DND-41 (cell line): Measurements from ENCODE around the gene KCNG4.
A peak's percentile ranks its signal among the peaks of the same experiment; 100 is the strongest.

Source experiments
- ATAC-seq: fragments of 200-7000 bp; cut with Tn5 transposase; 3 replicates; pipeline ENCODE4 v1.9.1; 2021; ENCODE audit warnings: low read depth; ENCODE audit not compliant: insufficient read depth
- DNase-seq: peaks from one replicate; pipeline ENCODE4 v3.0.0-alpha.2; 2020
- H2AFZ ChIP-seq: 2 replicates; pipeline ENCODE4 v1.6.0; 2012; ENCODE audit warnings: low read depth, low read length
- H3K27ac ChIP-seq: 2 replicates; pipeline ENCODE4 v1.5.1; 2012; ENCODE audit warnings: low read length, inconsistent platforms
- H3K27me3 ChIP-seq: fragments of 200-600 bp; sonication (generic); 2 replicates; pipeline ENCODE4 v1.6.0; 2012; ENCODE audit warnings: low read length, mild to moderate bottlenecking, inconsistent platforms; ENCODE audit not compliant: insufficient read depth, poor library complexity
- H3K36me3 ChIP-seq: 2 replicates; pipeline ENCODE4 v1.5.1; 2012; ENCODE audit warnings: low read length, inconsistent platforms; ENCODE audit not compliant: insufficient read depth
- H3K4me1 ChIP-seq: 2 replicates; pipeline ENCODE4 v1.5.1; 2012; ENCODE audit warnings: mild to moderate bottlenecking, low read length; ENCODE audit not compliant: insufficient read depth
- H3K4me2 ChIP-seq: 2 replicates; pipeline ENCODE4 v1.6.0; 2012; ENCODE audit warnings: mild to moderate bottlenecking, moderate library complexity, low read length, inconsistent platforms; ENCODE audit not compliant: insufficient read depth
- H3K4me3 ChIP-seq, 2 experiments: fragments of 200-600 bp in 1 of 2; shearing (Covaris generic) in 1 of 2; 2 replicates each; pipeline ENCODE4 v1.5.1; 2012 to 2016; ENCODE audit warnings: inconsistent platforms in 2 of 2, low read length in 2 of 2, mild to moderate bottlenecking in 2 of 2, low read depth in 1 of 2, moderate library complexity in 1 of 2
- H3K79me2 ChIP-seq: 2 replicates; pipeline ENCODE4 v1.6.0; 2012; ENCODE audit warnings: low read length, inconsistent platforms; ENCODE audit not compliant: insufficient read depth
- H3K9ac ChIP-seq: 2 replicates; pipeline ENCODE4 v1.6.0; 2012; ENCODE audit warnings: low read depth, mild to moderate bottlenecking, inconsistent platforms, low read length, moderate library complexity
- H3K9me3 ChIP-seq: 2 replicates; pipeline ENCODE4 v1.5.1; 2012; ENCODE audit warnings: low read length, moderate library complexity, mild to moderate bottlenecking, inconsistent platforms; ENCODE audit not compliant: insufficient read depth, severe bottlenecking
- H4K20me1 ChIP-seq: 2 replicates; pipeline ENCODE4 v1.6.0; 2012; ENCODE audit warnings: low read length; ENCODE audit not compliant: insufficient read depth
- EZH2 ChIP-seq: IDR thresholded peaks from 3 replicates; pipeline ENCODE4 v1.6.1; 2012; ENCODE audit warnings: borderline replicate concordance, low read depth, mild to moderate bottlenecking, moderate library complexity, low read length, inconsistent platforms; ENCODE audit not compliant: severe bottlenecking
- TF ChIP-seq, protein P1 (sequence below): IDR thresholded peaks from 2 replicates; pipeline ENCODE4 v1.5.1; 2012; ENCODE audit warnings: borderline replicate concordance, low read length, moderate library complexity, mild to moderate bottlenecking; ENCODE audit not compliant: poor library complexity, severe bottlenecking; ENCODE audit errors: extremely low read depth

KCNG4 gene

DNA sequence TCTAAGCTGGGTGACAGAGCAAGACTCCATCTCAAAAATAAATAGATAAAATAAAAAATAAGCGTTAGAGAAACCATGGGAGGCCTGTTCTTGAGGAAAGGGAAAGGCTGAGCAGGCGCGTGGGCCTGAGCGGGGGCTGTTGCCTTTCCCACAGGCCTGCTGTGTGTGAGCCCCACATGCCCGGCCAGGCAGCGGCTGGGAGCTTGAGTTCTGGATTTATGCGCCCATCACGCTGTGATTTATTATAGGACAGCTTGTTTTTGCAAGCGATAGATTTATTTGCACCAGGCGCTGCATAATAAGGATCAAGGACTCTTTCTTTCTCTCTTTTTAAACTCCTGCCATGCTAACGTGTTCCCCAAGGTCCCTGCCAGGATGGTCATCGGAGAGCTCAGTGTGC, 40.1 kb upstream of the KCNG4 start:
- no peak overlapping the region for H2AFZ ChIP-seq
- TF ChIP-seq EZH2: no peak
- TF ChIP-seq, protein P1, sequence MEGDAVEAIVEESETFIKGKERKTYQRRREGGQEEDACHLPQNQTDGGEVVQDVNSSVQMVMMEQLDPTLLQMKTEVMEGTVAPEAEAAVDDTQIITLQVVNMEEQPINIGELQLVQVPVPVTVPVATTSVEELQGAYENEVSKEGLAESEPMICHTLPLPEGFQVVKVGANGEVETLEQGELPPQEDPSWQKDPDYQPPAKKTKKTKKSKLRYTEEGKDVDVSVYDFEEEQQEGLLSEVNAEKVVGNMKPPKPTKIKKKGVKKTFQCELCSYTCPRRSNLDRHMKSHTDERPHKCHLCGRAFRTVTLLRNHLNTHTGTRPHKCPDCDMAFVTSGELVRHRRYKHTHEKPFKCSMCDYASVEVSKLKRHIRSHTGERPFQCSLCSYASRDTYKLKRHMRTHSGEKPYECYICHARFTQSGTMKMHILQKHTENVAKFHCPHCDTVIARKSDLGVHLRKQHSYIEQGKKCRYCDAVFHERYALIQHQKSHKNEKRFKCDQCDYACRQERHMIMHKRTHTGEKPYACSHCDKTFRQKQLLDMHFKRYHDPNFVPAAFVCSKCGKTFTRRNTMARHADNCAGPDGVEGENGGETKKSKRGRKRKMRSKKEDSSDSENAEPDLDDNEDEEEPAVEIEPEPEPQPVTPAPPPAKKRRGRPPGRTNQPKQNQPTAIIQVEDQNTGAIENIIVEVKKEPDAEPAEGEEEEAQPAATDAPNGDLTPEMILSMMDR: no peak
- ATAC-seq: no peak

DNA sequence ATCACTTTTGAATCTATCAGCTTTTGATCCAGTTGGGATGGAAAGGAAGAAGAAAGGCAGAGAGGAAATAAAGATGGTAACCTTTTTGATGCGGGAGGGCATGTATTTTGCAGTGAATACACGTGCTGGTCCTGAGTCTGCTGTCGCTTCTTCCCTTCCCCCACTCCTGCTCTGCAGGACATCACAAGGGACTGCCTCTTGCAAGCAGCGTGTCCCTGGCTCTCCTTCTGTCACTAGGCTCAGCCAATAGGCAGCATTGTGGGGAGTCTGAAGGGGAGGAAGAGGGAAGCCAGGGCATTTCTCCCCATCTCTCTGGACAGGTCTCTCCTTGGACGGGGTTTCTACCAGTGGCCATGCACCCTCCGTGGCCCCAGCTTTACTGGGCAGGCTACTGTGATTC, 39.2 kb upstream of the KCNG4 start:
- Histone ChIP-seq H3K36me3 (no peaks in the 10 kb centered on the region), H3K27me3 (no peaks in the 10 kb centered on the region), H3K9ac (no peak overlapping the region), H3K4me1 (no peaks in the 10 kb centered on the region), H3K27ac (no peak overlapping the region), H3K9me3 (no peaks in the 10 kb centered on the region), H2AFZ (no peak overlapping the region), H3K4me2 (no peak overlapping the region), H4K20me1 (no peaks in the 10 kb centered on the region), H3K79me2 (no peaks in the 10 kb centered on the region), H3K4me3 (no peak overlapping the region)
- no peak for ATAC-seq
- no peak for DNase-seq
- TF ChIP-seq, protein P1: no peak

More for the DNA sequence above, 40.1 kb upstream of the KCNG4 start:
- Histone ChIP-seq H3K27ac (no peak overlapping the region), H3K27me3 (no peaks in the 10 kb centered on the region), H3K79me2 (no peaks in the 10 kb centered on the region), H3K4me2 (no peak overlapping the region), H3K36me3 (no peaks in the 10 kb centered on the region), H3K4me1 (no peaks in the 10 kb centered on the region), H3K4me3 (no peak overlapping the region), H4K20me1 (no peaks in the 10 kb centered on the region), H3K9ac (no peak overlapping the region), H3K9me3 (no peaks in the 10 kb centered on the region)
- no peak for DNase-seq

DNA sequence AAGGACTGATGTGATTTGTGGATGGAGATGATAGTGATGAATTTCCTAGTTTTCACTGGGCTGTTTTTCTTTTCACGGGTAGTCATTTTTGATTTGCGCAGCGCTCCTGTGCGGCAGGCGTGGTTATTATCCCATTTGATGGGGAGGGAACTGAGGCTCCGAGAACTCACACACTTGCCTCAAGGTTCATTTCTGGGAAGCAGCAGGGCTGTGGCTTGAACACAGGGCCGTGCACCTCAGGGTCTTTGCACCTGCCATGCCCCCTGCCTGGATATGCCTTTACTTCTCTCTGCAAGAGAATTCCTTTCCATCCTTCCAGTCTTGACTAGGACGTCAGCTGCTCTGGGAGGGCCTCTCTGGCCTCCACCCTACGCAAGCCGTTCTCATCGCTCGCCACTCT, 38.5 kb upstream of the KCNG4 start:
- Histone ChIP-seq H2AFZ (no peak overlapping the region), H3K27ac (no peak overlapping the region), H3K9ac (no peak overlapping the region), H3K9me3 (no peaks in the 10 kb centered on the region), H3K36me3 (no peaks in the 10 kb centered on the region), H3K4me1 (no peaks in the 10 kb centered on the region), H3K4me2 (no peak overlapping the region), H3K79me2 (no peaks in the 10 kb centered on the region), H3K4me3 (no peak overlapping the region), H3K27me3 (no peaks in the 10 kb centered on the region), H4K20me1 (no peaks in the 10 kb centered on the region)
- ATAC-seq (no peak), DNase-seq (no peak)
- TF ChIP-seq, protein P1: no peak
- no peak for TF ChIP-seq EZH2

DNA sequence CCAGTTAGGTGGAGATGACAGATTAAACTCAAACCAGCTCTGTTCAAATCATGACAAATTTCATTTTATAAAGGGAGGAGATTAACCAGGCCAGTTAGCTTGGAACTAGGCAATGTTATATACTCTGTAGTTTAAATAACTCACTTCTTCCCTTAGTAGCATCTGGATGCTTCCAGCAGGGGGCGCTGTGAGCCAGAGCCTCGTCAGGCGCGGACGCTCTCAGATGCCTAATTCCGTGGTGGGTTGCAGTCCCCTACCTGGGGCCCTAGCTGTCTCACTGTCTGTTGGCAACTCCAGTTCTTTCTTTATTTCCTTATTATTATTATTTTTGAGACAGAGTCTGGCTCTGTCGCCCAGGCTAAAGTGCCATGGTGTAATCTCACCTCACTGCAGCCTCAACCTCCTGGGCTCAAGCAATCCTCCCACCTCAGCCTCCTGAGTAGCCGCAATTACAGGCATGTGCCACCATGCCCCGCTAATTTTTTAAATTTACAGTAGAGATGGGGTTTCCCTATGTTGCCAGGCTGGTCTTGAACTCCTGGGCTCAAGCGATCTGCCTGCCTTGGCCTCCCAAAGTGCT, 37.5 kb upstream of the KCNG4 start:
- H3K27me3 ChIP-seq: no peaks in the 10 kb centered on the region
- no peaks in the 10 kb centered on the region for H4K20me1 ChIP-seq
- H3K27ac ChIP-seq: no peak overlapping the region
- H3K4me2 ChIP-seq: no peak overlapping the region
- no peaks in the 10 kb centered on the region for H3K9me3 ChIP-seq
- no peak overlapping the region for H3K4me3 ChIP-seq
- H3K4me1 ChIP-seq: no peaks in the 10 kb centered on the region
- no peak overlapping the region for H2AFZ ChIP-seq
- DNase-seq (peak; percentile 53), ATAC-seq (peak; percentile 82)
- H3K79me2 ChIP-seq: no peaks in the 10 kb centered on the region
- no peak overlapping the region for H3K9ac ChIP-seq
- H3K36me3 ChIP-seq: no peaks in the 10 kb centered on the region
- TF ChIP-seq EZH2: no peak
- TF ChIP-seq, protein P1: peak; percentile 86
